ENCODE measurements around the gene HAGH. TPM values are rescaled to one million over a fixed set of nuclear protein-coding genes. Genes with fewer than 3 reads are reported as not detected.

HAGH gene
- total RNA-seq, 2 experiments from 2014 or later, result 26.9 to 29.9 TPM

DNA sequence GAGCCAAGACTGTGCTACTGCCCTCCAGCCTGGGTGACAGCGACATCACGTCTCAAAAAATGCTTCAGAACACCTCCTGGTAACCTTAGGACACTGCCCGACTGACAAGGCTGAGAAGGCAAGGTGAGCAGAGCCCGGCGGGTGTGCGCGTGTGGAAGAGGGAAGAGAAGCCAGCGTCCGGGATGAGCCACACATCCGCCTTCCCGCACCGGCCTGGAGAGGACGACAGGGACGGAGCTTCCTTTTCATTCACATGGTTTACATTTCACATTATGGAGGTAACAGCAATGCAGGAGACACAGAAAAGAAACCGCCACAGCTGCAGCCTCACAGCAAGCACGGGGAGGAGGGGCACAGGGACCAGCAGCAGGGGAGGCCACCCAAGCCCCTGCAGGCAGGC, 16.5 kb downstream of the HAGH start:
- Histone ChIP-seq H3K4me2 (ENCODE audit: low read length) (no peak overlapping the region), H3K9me3 (ENCODE audit: low read length) (no peaks in the 10 kb centered on the region), H2AFZ (ENCODE audit: low read length) (no peak overlapping the region), H3K27ac (ENCODE audit: low read depth, low read length, poor library complexity, severe bottlenecking) (no peak overlapping the region), H3K4me1 (ENCODE audit: insufficient read depth, low read length, poor library complexity, severe bottlenecking) (no peaks in the 10 kb centered on the region), H3K4me3 (ENCODE audit: low read depth, low read length, poor library complexity, severe bottlenecking) (no peak overlapping the region), H4K20me1 (ENCODE audit: insufficient read depth, low read length) (no peaks in the 10 kb centered on the region), H3K79me2 (ENCODE audit: insufficient read depth, low read depth, low read length) (no peaks in the 10 kb centered on the region), H3K36me3 (ENCODE audit: insufficient read depth, low read length) (no peaks in the 10 kb centered on the region), H3K9me2 (ENCODE audit: insufficient read depth, low read length) (no peaks in the 10 kb centered on the region)
- TF ChIP-seq CTCF (conservative IDR thresholded peaks at IDR 0.05; ENCODE audit: low read length) (no peak), EZH2phosphoT487 (IDR thresholded peaks at IDR 0.05; ENCODE audit: borderline replicate concordance, low read depth, low read length) (no peak)
- BruUV-seq (replicated peaks), result no TSS peak
- POLR2A ChIA-PET, result no interaction called here
- CTCF ChIA-PET (ENCODE audit: unreplicated experiment), result no interaction called here
- intact Hi-C loops (cut with micrococcal nuclease; ENCODE audit: unreplicated experiment), result no loop called here
- DNase-seq (ENCODE audit: low spot score), result no peak

DNA sequence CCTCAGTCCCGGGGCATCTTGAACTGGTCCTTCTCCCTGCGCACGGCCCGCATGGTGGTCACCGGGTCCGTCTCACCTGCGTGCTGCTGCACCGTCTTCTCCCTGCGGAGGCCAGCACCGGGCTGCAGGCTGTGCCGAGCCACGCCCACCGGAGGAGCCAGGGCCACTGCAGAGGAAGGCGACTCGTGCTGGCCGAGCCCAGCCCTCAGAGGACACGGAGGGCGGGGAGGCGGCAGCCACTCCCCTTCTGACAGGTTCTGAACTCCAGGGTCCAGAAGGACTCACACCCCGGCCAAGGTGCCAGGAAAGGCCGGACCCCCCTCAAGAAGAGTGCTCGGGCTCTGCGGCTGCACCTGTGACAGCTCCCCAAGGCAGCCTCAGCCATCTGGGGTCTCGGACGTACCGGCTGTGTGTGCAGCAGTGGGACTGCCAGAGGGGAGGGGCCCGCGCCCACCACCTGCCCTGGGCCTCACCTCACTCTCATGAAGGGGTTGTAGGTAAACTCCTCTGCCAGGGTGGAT, 17.3 kb downstream of the HAGH start:
- TF ChIP-seq EZH2phosphoT487 (IDR thresholded peaks at IDR 0.05; ENCODE audit: borderline replicate concordance, low read depth, low read length), result no peak
- TF ChIP-seq CTCF (conservative IDR thresholded peaks at IDR 0.05; ENCODE audit: low read length), result no peak
- H3K36me3 ChIP-seq (ENCODE audit: insufficient read depth, low read length), result no peaks in the 10 kb centered on the region
- no peaks in the 10 kb centered on the region for H3K9me3 ChIP-seq (ENCODE audit: low read length)
- H3K9me2 ChIP-seq (ENCODE audit: insufficient read depth, low read length), result no peaks in the 10 kb centered on the region
- ChIA-PET CTCF (ENCODE audit: unreplicated experiment) (no interaction called here), POLR2A (no interaction called here)
- no peak overlapping the region for H3K4me3 ChIP-seq (ENCODE audit: low read depth, low read length, poor library complexity, severe bottlenecking)
- H2AFZ ChIP-seq (ENCODE audit: low read length), result no peak overlapping the region
- no peak overlapping the region for H3K4me2 ChIP-seq (ENCODE audit: low read length)
- no TSS peak for BruUV-seq (replicated peaks)
- H4K20me1 ChIP-seq (ENCODE audit: insufficient read depth, low read length), result no peaks in the 10 kb centered on the region
- no peak overlapping the region for H3K27ac ChIP-seq (ENCODE audit: low read depth, low read length, poor library complexity, severe bottlenecking)
- DNase-seq (ENCODE audit: low spot score), result no peak
- intact Hi-C loops (cut with micrococcal nuclease; ENCODE audit: unreplicated experiment), result no loop called here
- no peaks in the 10 kb centered on the region for H3K79me2 ChIP-seq (ENCODE audit: insufficient read depth, low read depth, low read length)
- no peaks in the 10 kb centered on the region for H3K4me1 ChIP-seq (ENCODE audit: insufficient read depth, low read length, poor library complexity, severe bottlenecking)

DNA sequence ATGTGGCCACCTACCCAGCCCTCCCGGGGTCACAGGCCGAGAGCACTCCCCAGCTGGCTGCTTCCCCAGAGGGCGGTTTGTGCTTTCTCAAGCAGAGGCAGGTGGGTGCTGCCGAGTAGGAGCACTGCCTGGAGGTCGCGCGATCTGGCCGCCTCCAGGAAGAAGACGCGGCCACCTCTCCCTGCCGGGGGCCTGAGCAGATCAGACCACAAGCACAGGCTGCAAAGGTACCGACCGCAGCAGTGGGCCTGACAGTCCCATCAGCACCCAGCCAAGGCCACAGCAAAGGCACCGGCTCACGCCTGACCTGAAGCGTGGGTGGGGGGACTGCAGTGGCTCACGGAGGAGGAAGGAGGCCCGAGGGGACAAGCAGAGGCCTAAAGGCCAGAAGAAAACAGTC, 17.9 kb downstream of the HAGH start:
- Histone ChIP-seq H3K4me3 (ENCODE audit: low read depth, low read length, poor library complexity, severe bottlenecking) (no peak overlapping the region), H3K4me2 (ENCODE audit: low read length) (no peak overlapping the region), H3K27ac (ENCODE audit: low read depth, low read length, poor library complexity, severe bottlenecking) (no peak overlapping the region), H3K9me2 (ENCODE audit: insufficient read depth, low read length) (no peaks in the 10 kb centered on the region), H3K4me1 (ENCODE audit: insufficient read depth, low read length, poor library complexity, severe bottlenecking) (no peaks in the 10 kb centered on the region), H3K9me3 (ENCODE audit: low read length) (no peaks in the 10 kb centered on the region), H4K20me1 (ENCODE audit: insufficient read depth, low read length) (no peaks in the 10 kb centered on the region), H3K79me2 (ENCODE audit: insufficient read depth, low read depth, low read length) (no peaks in the 10 kb centered on the region), H3K36me3 (ENCODE audit: insufficient read depth, low read length) (no peaks in the 10 kb centered on the region), H2AFZ (ENCODE audit: low read length) (no peak overlapping the region)
- ChIA-PET CTCF (ENCODE audit: unreplicated experiment) (no interaction called here), POLR2A (no interaction called here)
- DNase-seq (ENCODE audit: low spot score), result no peak
- TF ChIP-seq EZH2phosphoT487 (IDR thresholded peaks at IDR 0.05; ENCODE audit: borderline replicate concordance, low read depth, low read length), result no peak
- TF ChIP-seq CTCF (conservative IDR thresholded peaks at IDR 0.05; ENCODE audit: low read length), result no peak
- intact Hi-C loops (cut with micrococcal nuclease; ENCODE audit: unreplicated experiment), result no loop called here
- no TSS peak for BruUV-seq (replicated peaks)

Data from OCI-LY7 (cell line).